ENCODE data around the gene HIVEP2.

Gene HIVEP2

DNA sequence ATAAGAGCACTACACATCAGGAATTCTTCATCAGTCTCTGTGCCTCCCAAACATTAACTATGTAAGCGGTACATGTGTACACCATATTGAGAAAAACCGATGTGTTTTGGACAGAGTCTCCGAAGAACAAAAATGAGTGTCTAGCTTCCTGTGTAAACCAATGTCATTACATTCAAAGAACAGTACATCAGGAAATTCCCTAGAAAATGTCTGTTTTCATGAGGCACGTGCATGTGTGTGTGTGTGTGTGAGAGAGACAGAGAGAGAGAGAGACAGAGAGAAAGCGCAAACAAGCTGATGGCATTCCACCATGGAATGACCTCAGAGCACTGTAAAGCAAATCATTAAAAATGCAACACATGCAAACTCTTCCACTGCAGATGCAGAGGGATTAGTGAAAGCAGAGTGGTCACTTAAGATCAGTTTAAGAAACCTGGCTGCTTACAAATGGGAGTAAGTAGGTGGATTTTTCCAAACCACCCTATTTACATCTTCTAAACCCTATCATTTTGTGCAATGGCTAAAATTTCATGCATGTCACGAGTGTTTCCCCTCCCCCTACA, 133.9 kb downstream of the HIVEP2 start:
- no peaks in the 10 kb centered on the region for H3K9me3 ChIP-seq (ENCODE audit: control insufficient read depth in 1 of 2, low read length in 2 of 2)
- no peak overlapping the region for H3K4me3 ChIP-seq (ENCODE audit: low read depth in 1 of 2, low read length in 2 of 2)
- no peaks in the 10 kb centered on the region for H3K27me3 ChIP-seq (ENCODE audit: control insufficient read depth in 1 of 2, insufficient read depth in 2 of 2, low read length in 2 of 2)
- H3K36me3 ChIP-seq (ENCODE audit: control insufficient read depth in 1 of 2, insufficient read depth in 2 of 2, low read length in 2 of 2): no peaks in the 10 kb centered on the region
- H3K4me1 ChIP-seq (ENCODE audit: control insufficient read depth in 1 of 2, insufficient read depth in 2 of 2, low read length in 2 of 2): peaks cover 0 to 9% of the 10 kb centered on the region in 2 donors
- no peak overlapping the region for H3K9ac ChIP-seq (ENCODE audit: low read depth in 1 of 2, low read length in 2 of 2)
- no peak overlapping the region for H3K27ac ChIP-seq (ENCODE audit: low read depth, low read length)

DNA sequence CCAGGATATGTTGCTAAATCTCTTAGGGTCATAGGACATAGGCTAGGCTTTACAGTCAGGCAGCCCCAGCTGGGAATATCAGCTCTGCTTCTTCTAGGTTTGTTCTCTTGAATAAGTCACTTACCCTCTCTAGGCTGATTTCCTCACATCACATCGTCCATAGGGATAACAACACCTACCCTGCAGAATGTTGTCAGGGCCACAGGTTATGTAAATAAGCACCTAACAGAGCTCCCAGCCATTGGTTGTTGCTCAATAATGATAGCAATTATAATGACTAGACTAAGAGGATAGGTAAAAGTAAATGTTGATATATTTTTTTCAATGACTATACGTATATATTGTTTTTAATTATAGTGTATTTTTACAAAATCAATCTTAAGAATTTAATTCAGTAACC, 135.0 kb downstream of the HIVEP2 start:
- no peaks in the 10 kb centered on the region for H3K27me3 ChIP-seq (ENCODE audit: control insufficient read depth in 1 of 2, insufficient read depth in 2 of 2, low read length in 2 of 2)
- H3K9me3 ChIP-seq (ENCODE audit: control insufficient read depth in 1 of 2, low read length in 2 of 2): no peaks in the 10 kb centered on the region
- H3K4me1 ChIP-seq (ENCODE audit: control insufficient read depth in 1 of 2, insufficient read depth in 2 of 2, low read length in 2 of 2): peaks cover 0 to 9% of the 10 kb centered on the region in 2 donors
- no peak overlapping the region for H3K27ac ChIP-seq (ENCODE audit: low read depth, low read length)
- no peak overlapping the region for H3K4me3 ChIP-seq (ENCODE audit: low read depth in 1 of 2, low read length in 2 of 2)
- H3K36me3 ChIP-seq (ENCODE audit: control insufficient read depth in 1 of 2, insufficient read depth in 2 of 2, low read length in 2 of 2): no peaks in the 10 kb centered on the region
- no peak overlapping the region for H3K9ac ChIP-seq (ENCODE audit: low read depth in 1 of 2, low read length in 2 of 2)

DNA sequence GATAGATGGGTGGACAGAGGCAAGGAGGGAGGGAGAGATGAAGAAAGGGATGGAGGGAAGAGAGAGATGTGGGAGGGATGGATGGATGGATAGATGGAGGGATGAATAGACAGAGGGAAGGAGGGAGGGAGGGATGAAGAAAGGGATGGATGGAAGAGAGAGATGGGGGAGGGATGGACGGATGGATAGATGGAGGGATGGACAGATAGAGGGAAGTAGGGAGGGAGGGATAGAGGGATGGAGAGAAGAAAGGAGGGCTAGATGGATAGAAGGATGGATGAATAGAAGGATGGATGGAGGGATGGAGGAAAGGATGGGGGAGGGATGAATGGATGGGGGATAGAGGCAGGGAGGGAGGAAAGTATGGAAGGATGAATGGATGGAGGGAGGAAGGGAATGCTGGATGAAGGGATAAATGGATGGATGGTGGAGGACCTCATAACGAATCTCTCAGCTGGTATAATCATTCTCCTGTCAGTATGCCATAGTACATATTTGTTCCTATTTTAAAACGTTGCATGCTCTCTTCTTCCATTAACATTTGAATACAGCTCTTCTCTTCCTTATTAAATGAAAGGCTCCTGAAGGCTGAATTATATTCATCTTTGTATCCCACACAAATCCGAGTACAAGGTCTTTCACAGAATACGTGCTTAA, 136.4 kb downstream of the HIVEP2 start:
- Histone ChIP-seq H3K27ac (ENCODE audit: low read depth, low read length) (no peak overlapping the region), H3K4me3 (ENCODE audit: low read depth in 1 of 2, low read length in 2 of 2) (no peak overlapping the region), H3K9ac (ENCODE audit: low read depth in 1 of 2, low read length in 2 of 2) (no peak overlapping the region), H3K27me3 (ENCODE audit: control insufficient read depth in 1 of 2, insufficient read depth in 2 of 2, low read length in 2 of 2) (no peaks in the 10 kb centered on the region), H3K36me3 (ENCODE audit: control insufficient read depth in 1 of 2, insufficient read depth in 2 of 2, low read length in 2 of 2) (no peaks in the 10 kb centered on the region), H3K9me3 (ENCODE audit: control insufficient read depth in 1 of 2, low read length in 2 of 2) (no peaks in the 10 kb centered on the region), H3K4me1 (ENCODE audit: control insufficient read depth in 1 of 2, insufficient read depth in 2 of 2, low read length in 2 of 2) (peaks cover 0 to 9% of the 10 kb centered on the region in 2 donors)

DNA sequence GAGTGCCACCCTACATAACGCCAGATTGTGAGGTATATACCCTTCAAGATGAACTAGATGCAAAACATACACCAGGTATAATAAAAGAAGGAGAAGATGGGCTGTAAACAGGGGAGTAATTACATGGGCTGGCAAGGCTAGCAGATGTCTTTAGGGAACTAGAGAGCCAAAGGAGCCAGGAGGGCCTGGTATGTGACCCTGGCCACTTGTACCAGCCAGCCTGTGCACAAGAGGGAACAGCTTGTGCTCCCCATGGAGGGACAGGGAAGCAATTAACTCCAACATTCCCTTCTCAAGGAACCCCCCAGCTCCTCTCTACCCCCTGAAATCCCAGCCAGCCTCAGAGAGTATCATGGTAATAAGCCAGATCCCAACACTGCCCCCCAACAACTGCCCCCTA, 139.9 kb downstream of the HIVEP2 start:
- H3K9ac ChIP-seq (ENCODE audit: low read depth in 1 of 2, low read length in 2 of 2): no peak overlapping the region
- H3K9me3 ChIP-seq (ENCODE audit: control insufficient read depth in 1 of 2, low read length in 2 of 2): no peaks in the 10 kb centered on the region
- no peak overlapping the region for H3K27ac ChIP-seq (ENCODE audit: low read depth, low read length)

DNA sequence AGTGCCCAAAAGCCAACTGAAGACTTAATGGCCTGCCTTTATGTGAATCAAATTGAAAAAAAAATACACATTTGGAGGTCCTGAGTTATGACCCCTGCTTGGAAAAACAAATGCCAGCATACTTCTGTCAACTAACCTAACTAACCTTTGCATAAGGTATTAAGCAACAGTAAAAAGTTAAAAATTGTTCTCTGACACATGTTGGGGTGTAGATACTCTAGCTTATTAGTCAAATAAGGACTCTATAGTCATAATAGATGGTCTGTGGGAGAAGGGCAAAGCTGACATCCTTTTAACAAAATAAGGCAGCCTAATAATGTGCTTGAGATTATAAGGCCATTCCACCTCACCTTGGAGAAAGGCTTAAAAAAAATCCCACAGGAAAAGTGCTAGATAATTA, 140.5 kb downstream of the HIVEP2 start:
- Histone ChIP-seq H3K9ac (ENCODE audit: low read depth in 1 of 2, low read length in 2 of 2) (no peak overlapping the region), H3K4me1 (ENCODE audit: control insufficient read depth in 1 of 2, insufficient read depth in 2 of 2, low read length in 2 of 2) (no peaks in the 10 kb centered on the region), H3K27ac (ENCODE audit: low read depth, low read length) (no peak overlapping the region), H3K4me3 (ENCODE audit: low read depth in 1 of 2, low read length in 2 of 2) (no peak overlapping the region), H3K36me3 (ENCODE audit: control insufficient read depth in 1 of 2, insufficient read depth in 2 of 2, low read length in 2 of 2) (no peaks in the 10 kb centered on the region), H3K27me3 (ENCODE audit: control insufficient read depth in 1 of 2, insufficient read depth in 2 of 2, low read length in 2 of 2) (no peaks in the 10 kb centered on the region), H3K9me3 (ENCODE audit: control insufficient read depth in 1 of 2, low read length in 2 of 2) (no peaks in the 10 kb centered on the region)

More for the DNA sequence above, 139.9 kb downstream of the HIVEP2 start:
- Histone ChIP-seq H3K27me3 (ENCODE audit: control insufficient read depth in 1 of 2, insufficient read depth in 2 of 2, low read length in 2 of 2) (no peaks in the 10 kb centered on the region), H3K4me3 (ENCODE audit: low read depth in 1 of 2, low read length in 2 of 2) (no peak overlapping the region), H3K36me3 (ENCODE audit: control insufficient read depth in 1 of 2, insufficient read depth in 2 of 2, low read length in 2 of 2) (no peaks in the 10 kb centered on the region), H3K4me1 (ENCODE audit: control insufficient read depth in 1 of 2, insufficient read depth in 2 of 2, low read length in 2 of 2) (no peaks in the 10 kb centered on the region)

DNA sequence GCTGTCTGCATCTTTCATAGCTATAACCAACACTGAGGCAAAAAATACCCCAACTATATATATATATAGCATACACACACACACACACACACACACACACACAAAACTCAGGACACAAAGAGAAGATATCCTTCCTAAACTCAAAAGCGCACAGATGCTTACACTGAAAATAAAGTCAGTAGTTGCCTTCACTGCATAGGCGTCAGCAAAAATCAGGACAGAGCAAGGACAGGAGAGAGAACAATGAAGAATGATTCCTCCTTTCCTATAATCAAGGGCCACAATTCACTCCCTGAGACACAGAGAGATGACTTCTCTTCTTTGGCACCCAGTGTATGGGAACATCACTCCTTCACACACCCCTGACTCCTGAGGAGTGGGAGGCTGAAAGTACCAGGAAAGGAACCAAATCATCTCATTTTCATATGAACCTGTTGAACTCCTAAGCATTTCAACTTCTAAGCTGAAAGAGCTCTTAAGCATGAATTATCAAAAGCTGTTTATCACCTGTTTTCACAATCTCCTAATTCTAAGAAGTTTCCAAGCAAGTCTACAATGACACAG, 141.4 kb downstream of the HIVEP2 start:
- no peak overlapping the region for H3K4me3 ChIP-seq (ENCODE audit: low read depth in 1 of 2, low read length in 2 of 2)
- no peaks in the 10 kb centered on the region for H3K9me3 ChIP-seq (ENCODE audit: control insufficient read depth in 1 of 2, low read length in 2 of 2)
- no peak overlapping the region for H3K9ac ChIP-seq (ENCODE audit: low read depth in 1 of 2, low read length in 2 of 2)
- no peaks in the 10 kb centered on the region for H3K36me3 ChIP-seq (ENCODE audit: control insufficient read depth in 1 of 2, insufficient read depth in 2 of 2, low read length in 2 of 2)
- no peaks in the 10 kb centered on the region for H3K4me1 ChIP-seq (ENCODE audit: control insufficient read depth in 1 of 2, insufficient read depth in 2 of 2, low read length in 2 of 2)
- no peaks in the 10 kb centered on the region for H3K27me3 ChIP-seq (ENCODE audit: control insufficient read depth in 1 of 2, insufficient read depth in 2 of 2, low read length in 2 of 2)
- no peak overlapping the region for H3K27ac ChIP-seq (ENCODE audit: low read depth, low read length)

DNA sequence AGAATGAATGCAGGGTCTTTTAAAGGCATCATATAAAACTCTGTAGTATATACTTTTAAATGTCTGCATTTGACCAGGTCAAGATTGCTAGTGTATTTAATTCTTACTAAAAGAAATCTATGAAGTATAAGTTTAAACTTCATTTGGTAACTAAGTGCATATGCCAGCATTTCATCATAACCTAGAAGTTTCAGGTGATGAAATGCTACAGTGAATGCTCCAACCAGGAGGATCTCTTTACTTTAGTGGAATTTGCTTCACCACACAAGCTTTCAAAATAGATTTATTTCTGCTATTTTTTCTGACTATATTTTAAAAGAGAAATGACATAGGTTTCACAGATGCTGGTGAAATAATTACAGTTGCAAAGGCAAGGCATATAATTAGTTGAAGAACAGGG, 141.9 kb downstream of the HIVEP2 start:
- Histone ChIP-seq H3K4me1 (ENCODE audit: control insufficient read depth in 1 of 2, insufficient read depth in 2 of 2, low read length in 2 of 2) (no peaks in the 10 kb centered on the region), H3K4me3 (ENCODE audit: low read depth in 1 of 2, low read length in 2 of 2) (no peak overlapping the region), H3K9ac (ENCODE audit: low read depth in 1 of 2, low read length in 2 of 2) (no peak overlapping the region), H3K36me3 (ENCODE audit: control insufficient read depth in 1 of 2, insufficient read depth in 2 of 2, low read length in 2 of 2) (no peaks in the 10 kb centered on the region), H3K9me3 (ENCODE audit: control insufficient read depth in 1 of 2, low read length in 2 of 2) (no peaks in the 10 kb centered on the region), H3K27ac (ENCODE audit: low read depth, low read length) (no peak overlapping the region), H3K27me3 (ENCODE audit: control insufficient read depth in 1 of 2, insufficient read depth in 2 of 2, low read length in 2 of 2) (no peaks in the 10 kb centered on the region)

DNA sequence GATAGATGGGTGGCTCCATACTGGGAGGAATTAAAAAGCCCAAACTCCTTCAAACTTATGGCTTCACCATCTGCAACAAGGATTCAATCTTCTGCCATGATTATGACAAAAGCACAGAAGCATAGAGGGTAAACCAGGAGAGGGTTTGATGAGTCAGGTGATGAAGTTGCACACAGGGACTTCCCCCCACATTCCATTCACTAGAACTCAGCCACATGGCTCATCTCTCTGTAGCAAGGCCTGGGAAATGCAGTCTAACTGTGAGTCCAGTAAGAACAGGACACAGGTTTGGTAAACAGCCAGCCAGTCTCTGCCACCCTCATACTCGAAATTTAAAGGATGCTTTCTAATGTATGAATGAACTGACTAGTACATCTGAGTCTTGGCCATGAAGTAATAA, 142.9 kb downstream of the HIVEP2 start:
- Histone ChIP-seq H3K27ac (ENCODE audit: low read depth, low read length) (no peak overlapping the region), H3K4me1 (ENCODE audit: control insufficient read depth in 1 of 2, insufficient read depth in 2 of 2, low read length in 2 of 2) (no peaks in the 10 kb centered on the region), H3K9me3 (ENCODE audit: control insufficient read depth in 1 of 2, low read length in 2 of 2) (no peaks in the 10 kb centered on the region), H3K36me3 (ENCODE audit: control insufficient read depth in 1 of 2, insufficient read depth in 2 of 2, low read length in 2 of 2) (no peaks in the 10 kb centered on the region), H3K27me3 (ENCODE audit: control insufficient read depth in 1 of 2, insufficient read depth in 2 of 2, low read length in 2 of 2) (no peaks in the 10 kb centered on the region), H3K9ac (ENCODE audit: low read depth in 1 of 2, low read length in 2 of 2) (no peak overlapping the region), H3K4me3 (ENCODE audit: low read depth in 1 of 2, low read length in 2 of 2) (no peak overlapping the region)

DNA sequence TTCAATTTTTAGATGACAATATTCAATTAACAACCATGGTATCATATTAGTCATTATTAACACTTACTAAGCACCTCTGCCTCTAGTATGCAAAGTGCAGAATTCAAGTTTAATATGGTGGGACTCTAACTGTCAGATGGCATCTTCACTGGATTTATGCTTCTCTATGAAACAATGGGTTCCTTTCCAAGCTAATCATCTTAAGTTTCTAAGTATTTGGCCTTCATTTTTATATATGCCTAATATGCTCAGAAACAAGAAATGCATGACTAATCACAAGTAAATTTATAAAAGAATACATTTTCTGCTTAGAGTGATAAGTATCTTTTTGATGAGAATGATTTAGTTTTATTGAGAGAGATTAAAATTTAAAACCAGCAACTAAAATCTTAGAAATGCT, 144.7 kb downstream of the HIVEP2 start:
- no peaks in the 10 kb centered on the region for H3K9me3 ChIP-seq (ENCODE audit: control insufficient read depth in 1 of 2, low read length in 2 of 2)
- H3K4me3 ChIP-seq (ENCODE audit: low read depth in 1 of 2, low read length in 2 of 2): no peak overlapping the region
- H3K36me3 ChIP-seq (ENCODE audit: control insufficient read depth in 1 of 2, insufficient read depth in 2 of 2, low read length in 2 of 2): no peaks in the 10 kb centered on the region
- H3K27me3 ChIP-seq (ENCODE audit: control insufficient read depth in 1 of 2, insufficient read depth in 2 of 2, low read length in 2 of 2): no peaks in the 10 kb centered on the region
- no peak overlapping the region for H3K27ac ChIP-seq (ENCODE audit: low read depth, low read length)
- H3K9ac ChIP-seq (ENCODE audit: low read depth in 1 of 2, low read length in 2 of 2): no peak overlapping the region
- H3K4me1 ChIP-seq (ENCODE audit: control insufficient read depth in 1 of 2, insufficient read depth in 2 of 2, low read length in 2 of 2): no peaks in the 10 kb centered on the region

DNA sequence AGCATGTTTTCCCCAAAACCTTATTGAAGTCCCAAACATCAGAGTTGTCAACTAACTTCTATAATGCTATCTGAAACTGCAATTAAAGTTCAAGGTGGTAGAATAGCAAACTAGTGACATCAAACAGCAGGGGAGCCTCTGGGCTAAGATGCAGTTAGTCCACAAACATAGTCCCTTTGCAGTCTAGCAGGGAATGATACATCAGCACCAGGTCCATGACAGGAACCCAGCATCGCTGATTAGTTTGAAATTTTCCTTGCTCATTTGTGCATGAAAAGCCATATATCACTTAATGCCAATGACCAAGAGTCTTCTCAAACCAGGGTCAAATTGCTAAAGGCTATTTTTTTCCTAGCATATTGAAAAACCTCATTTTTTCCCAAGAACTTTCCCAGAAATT, 145.3 kb downstream of the HIVEP2 start:
- H3K9ac ChIP-seq (ENCODE audit: low read depth in 1 of 2, low read length in 2 of 2): no peak overlapping the region
- no peaks in the 10 kb centered on the region for H3K4me1 ChIP-seq (ENCODE audit: control insufficient read depth in 1 of 2, insufficient read depth in 2 of 2, low read length in 2 of 2)
- H3K27me3 ChIP-seq (ENCODE audit: control insufficient read depth in 1 of 2, insufficient read depth in 2 of 2, low read length in 2 of 2): no peaks in the 10 kb centered on the region
- no peaks in the 10 kb centered on the region for H3K9me3 ChIP-seq (ENCODE audit: control insufficient read depth in 1 of 2, low read length in 2 of 2)
- H3K36me3 ChIP-seq (ENCODE audit: control insufficient read depth in 1 of 2, insufficient read depth in 2 of 2, low read length in 2 of 2): no peaks in the 10 kb centered on the region
- H3K27ac ChIP-seq (ENCODE audit: low read depth, low read length): no peak overlapping the region
- H3K4me3 ChIP-seq (ENCODE audit: low read depth in 1 of 2, low read length in 2 of 2): no peak overlapping the region

Measured in duodenal mucosa (tissue), 2 donors.